K562 (cell line): Measurements from ENCODE around the gene TMSB4X.

Experiments used
- ZBTB9 ChIP-seq: fragments of 450-650 bp; formaldehyde crosslinking; IDR thresholded peaks from 2 replicates; pipeline ENCODE4 v1.4.0; 2020; ENCODE audit warnings: mild to moderate bottlenecking, moderate library complexity
- ZNF696 ChIP-seq: fragments of 250-450 bp; sonication (Bioruptor Pico); conservative IDR thresholded peaks from 2 replicates; pipeline ENCODE4 v1.4.0; 2020; ENCODE audit warnings: mild to moderate bottlenecking, moderate library complexity
- TF ChIP-seq, protein P1 (sequence below), 3 experiments: IDR thresholded peaks in 2 of 3; conservative IDR thresholded peaks in 1 of 3; 2 replicates each; pipeline ENCODE4 v1.5.1; 2011 to 2012; ENCODE audit warnings: low read length in 3 of 3, mild to moderate bottlenecking in 3 of 3, control low read depth in 2 of 3, improper control_type of control experiment in 1 of 3, inconsistent platforms in 1 of 3, low read depth in 1 of 3, mixed read lengths in 1 of 3, moderate library complexity in 1 of 3; ENCODE audit not compliant: insufficient read depth in 2 of 3

DNA sequence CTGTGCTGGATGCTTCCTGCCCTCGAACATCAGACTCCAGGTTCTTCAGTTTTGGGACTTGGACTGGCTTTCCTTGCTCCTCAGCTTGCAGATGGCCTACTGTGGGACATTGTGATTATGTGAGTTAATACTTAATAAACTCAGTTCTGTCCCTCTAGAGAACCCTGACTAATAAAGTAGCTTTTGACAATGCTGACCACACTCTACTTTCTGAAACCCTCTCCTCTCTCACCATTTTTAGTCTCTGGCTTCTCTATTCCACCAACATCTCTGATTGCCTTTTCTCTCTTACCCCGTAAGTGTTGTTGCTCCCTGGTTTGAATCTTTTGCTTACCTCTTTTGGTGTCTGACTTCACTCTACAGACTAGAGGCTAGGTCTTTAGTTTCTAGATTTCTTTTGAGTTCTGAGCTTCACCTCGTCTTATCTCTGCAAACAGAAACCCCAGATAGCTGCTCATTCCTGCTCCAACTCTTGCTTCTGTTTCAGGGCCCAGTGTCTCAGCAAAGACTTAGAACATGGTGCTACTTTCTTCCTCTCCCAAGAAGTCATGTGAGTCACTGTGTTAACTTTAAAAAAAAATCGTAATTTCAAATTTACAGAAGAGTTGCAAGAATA, 11.4 kb downstream of the TMSB4X start:
- TF ChIP-seq ZBTB9 (CRISPR knock-in tag) (no peak), ZNF696 (CRISPR knock-in tag) (no peak)
- TF ChIP-seq, protein P1, sequence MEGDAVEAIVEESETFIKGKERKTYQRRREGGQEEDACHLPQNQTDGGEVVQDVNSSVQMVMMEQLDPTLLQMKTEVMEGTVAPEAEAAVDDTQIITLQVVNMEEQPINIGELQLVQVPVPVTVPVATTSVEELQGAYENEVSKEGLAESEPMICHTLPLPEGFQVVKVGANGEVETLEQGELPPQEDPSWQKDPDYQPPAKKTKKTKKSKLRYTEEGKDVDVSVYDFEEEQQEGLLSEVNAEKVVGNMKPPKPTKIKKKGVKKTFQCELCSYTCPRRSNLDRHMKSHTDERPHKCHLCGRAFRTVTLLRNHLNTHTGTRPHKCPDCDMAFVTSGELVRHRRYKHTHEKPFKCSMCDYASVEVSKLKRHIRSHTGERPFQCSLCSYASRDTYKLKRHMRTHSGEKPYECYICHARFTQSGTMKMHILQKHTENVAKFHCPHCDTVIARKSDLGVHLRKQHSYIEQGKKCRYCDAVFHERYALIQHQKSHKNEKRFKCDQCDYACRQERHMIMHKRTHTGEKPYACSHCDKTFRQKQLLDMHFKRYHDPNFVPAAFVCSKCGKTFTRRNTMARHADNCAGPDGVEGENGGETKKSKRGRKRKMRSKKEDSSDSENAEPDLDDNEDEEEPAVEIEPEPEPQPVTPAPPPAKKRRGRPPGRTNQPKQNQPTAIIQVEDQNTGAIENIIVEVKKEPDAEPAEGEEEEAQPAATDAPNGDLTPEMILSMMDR (IDR thresholded peaks at IDR 0.05 in 2 of 3, conservative IDR thresholded peaks at IDR 0.05 in 1 of 3; ENCODE audit: insufficient read depth in 2 of 3, low read depth in 1 of 3, low read length in 3 of 3) = no peak
